Stomach smooth muscle (tissue), 2 donors: ENCODE measurements around the gene SYT2.

Source experiments
- H3K27ac ChIP-seq: one replicate; pipeline ENCODE4 v1.7.0; 2013; ENCODE audit warnings: mild to moderate bottlenecking, low read length, inconsistent platforms
- H3K27me3 ChIP-seq, 2 donors: one replicate each; pipeline ENCODE4 v1.7.0; 2013; ENCODE audit warnings: low read length in 2 of 2; ENCODE audit not compliant: insufficient read depth in 2 of 2, control insufficient read depth in 1 of 2
- H3K36me3 ChIP-seq, 2 donors: one replicate each; pipeline ENCODE4 v1.7.0; 2013; ENCODE audit warnings: low read length in 2 of 2; ENCODE audit not compliant: control insufficient read depth in 2 of 2, insufficient read depth in 2 of 2
- H3K4me1 ChIP-seq: one replicate; pipeline ENCODE4 v1.7.0; 2013; ENCODE audit warnings: low read length; ENCODE audit not compliant: control insufficient read depth, insufficient read depth
- H3K4me3 ChIP-seq, 2 donors: one replicate each; pipeline ENCODE4 v1.7.0; 2013; ENCODE audit warnings: low read length in 2 of 2
- H3K9ac ChIP-seq, 2 donors: one replicate each; pipeline ENCODE4 v1.7.0; 2013; ENCODE audit warnings: low read length in 2 of 2, mild to moderate bottlenecking in 1 of 2
- H3K9me3 ChIP-seq, 2 donors: one replicate each; pipeline ENCODE4 v1.7.0; 2013; ENCODE audit warnings: low read length in 2 of 2; ENCODE audit not compliant: control insufficient read depth in 2 of 2
- donor health status: healthy.
- donor health status: Pancreatic carcinoma.

SYT2 gene

GRCh38 chr1:202679406-202680177 is 30.7 kb downstream of the SYT2 start:
- H3K9ac ChIP-seq = no peak overlapping the region
- H3K9me3 ChIP-seq = peaks cover 0 to 5% of the 10 kb centered on the region in 2 donors
- peaks cover 12 to 21% of the 10 kb centered on the region in 2 donors for H3K27me3 ChIP-seq
- H3K4me3 ChIP-seq = no peak overlapping the region
- no peak overlapping the region for H3K27ac ChIP-seq
- H3K4me1 ChIP-seq = no peaks in the 10 kb centered on the region
- no peaks in the 10 kb centered on the region for H3K36me3 ChIP-seq

GRCh38 chr1:202677433-202677832 is 32.8 kb downstream of the SYT2 start:
- Histone ChIP-seq H3K27me3 (peaks cover 12 to 17% of the 10 kb centered on the region in 2 donors), H3K4me1 (no peaks in the 10 kb centered on the region), H3K27ac (no peak overlapping the region)

GRCh38 chr1:202673531-202673930 is 36.7 kb downstream of the SYT2 start:
- Histone ChIP-seq H3K9ac (no peak overlapping the region), H3K27me3 (peaks cover 0 to 2% of the 10 kb centered on the region in 2 donors), H3K4me3 (no peak overlapping the region), H3K9me3 (peaks cover 0 to 5% of the 10 kb centered on the region in 2 donors), H3K27ac (no peak overlapping the region), H3K36me3 (no peaks in the 10 kb centered on the region), H3K4me1 (no peaks in the 10 kb centered on the region)

More at GRCh38 chr1:202677433-202677832, 32.8 kb downstream of the SYT2 start:
- Histone ChIP-seq H3K4me3 (no peak overlapping the region), H3K9me3 (peaks cover 0 to 5% of the 10 kb centered on the region in 2 donors), H3K9ac (no peak overlapping the region), H3K36me3 (no peaks in the 10 kb centered on the region)

GRCh38 chr1:202671399-202671798 is 38.9 kb downstream of the SYT2 start:
- Histone ChIP-seq H3K9me3 (no peaks in the 10 kb centered on the region), H3K27me3 (peaks cover 0 to 2% of the 10 kb centered on the region in 2 donors), H3K27ac (no peak overlapping the region), H3K36me3 (no peaks in the 10 kb centered on the region), H3K4me3 (no peak overlapping the region), H3K9ac (no peak overlapping the region), H3K4me1 (no peaks in the 10 kb centered on the region)

- H3K36me3 ChIP-seq = no peaks in the 10 kb centered on the region
- no peaks in the 10 kb centered on the region for H3K4me1 ChIP-seq
- peaks cover 12 to 23% of the 10 kb centered on the region in 2 donors for H3K27me3 ChIP-seq
- H3K4me3 ChIP-seq = no peak overlapping the region
- no peak overlapping the region for H3K27ac ChIP-seq
- H3K9me3 ChIP-seq = no peaks in the 10 kb centered on the region
- no peak overlapping the region for H3K9ac ChIP-seq
These were observed 44.8 kb downstream of the SYT2 start for GRCh38 chr1:202665417-202665816.

- Histone ChIP-seq H3K4me1 (no peaks in the 10 kb centered on the region), H3K36me3 (no peaks in the 10 kb centered on the region), H3K27me3 (peaks cover 18 to 28% of the 10 kb centered on the region in 2 donors), H3K9me3 (no peaks in the 10 kb centered on the region), H3K9ac (no peak overlapping the region), H3K4me3 (no peak overlapping the region), H3K27ac (no peak overlapping the region)
These were observed 46.2 kb downstream of the SYT2 start for GRCh38 chr1:202664083-202664482.

GRCh38 chr1:202663131-202663530 is 47.1 kb downstream of the SYT2 start:
- Histone ChIP-seq H3K4me3 (no peak overlapping the region), H3K36me3 (no peaks in the 10 kb centered on the region), H3K27me3 (peaks cover 20 to 30% of the 10 kb centered on the region in 2 donors), H3K4me1 (no peaks in the 10 kb centered on the region), H3K27ac (no peak overlapping the region), H3K9me3 (no peaks in the 10 kb centered on the region), H3K9ac (no peak overlapping the region)

- peaks cover 22 to 30% of the 10 kb centered on the region in 2 donors for H3K27me3 ChIP-seq
- no peak overlapping the region for H3K4me3 ChIP-seq
- H3K27ac ChIP-seq = no peak overlapping the region
- H3K36me3 ChIP-seq = no peaks in the 10 kb centered on the region
- H3K9me3 ChIP-seq = no peaks in the 10 kb centered on the region
- no peaks in the 10 kb centered on the region for H3K4me1 ChIP-seq
- no peak overlapping the region for H3K9ac ChIP-seq
These were observed 48.2 kb downstream of the SYT2 start for GRCh38 chr1:202662081-202662480.

- Histone ChIP-seq H3K27ac (no peak overlapping the region), H3K4me1 (no peaks in the 10 kb centered on the region), H3K4me3 (no peak overlapping the region), H3K36me3 (no peaks in the 10 kb centered on the region), H3K9me3 (no peaks in the 10 kb centered on the region), H3K9ac (no peak overlapping the region), H3K27me3 (peaks cover 22 to 30% of the 10 kb centered on the region in 2 donors)
These were observed 49.0 kb downstream of the SYT2 start for GRCh38 chr1:202661136-202661845.

GRCh38 chr1:202659974-202660373 is 50.3 kb downstream of the SYT2 start:
- Histone ChIP-seq H3K27me3 (peaks cover 22 to 33% of the 10 kb centered on the region in 2 donors), H3K9ac (no peak overlapping the region), H3K9me3 (no peaks in the 10 kb centered on the region), H3K4me3 (no peak overlapping the region), H3K4me1 (no peaks in the 10 kb centered on the region), H3K36me3 (no peaks in the 10 kb centered on the region), H3K27ac (no peak overlapping the region)

- no peaks in the 10 kb centered on the region for H3K4me1 ChIP-seq
- no peak overlapping the region for H3K4me3 ChIP-seq
- no peak overlapping the region for H3K9ac ChIP-seq
- H3K36me3 ChIP-seq = no peaks in the 10 kb centered on the region
- no peaks in the 10 kb centered on the region for H3K9me3 ChIP-seq
- no peak overlapping the region for H3K27ac ChIP-seq
- peaks cover 22 to 33% of the 10 kb centered on the region in 2 donors for H3K27me3 ChIP-seq
These were observed 50.7 kb downstream of the SYT2 start for GRCh38 chr1:202659541-202659940.
